Neural progenitor cell (in vitro differentiated cells): ENCODE results near the gene PLXNA4. TPM values are rescaled to one million over a fixed set of nuclear protein-coding genes. Genes with fewer than 3 reads are reported as not detected.

Experiments used
- DNase-seq: peaks from one replicate; pipeline ENCODE4 v3.0.0-alpha.2; 2016; ENCODE audit warnings: low spot score
- H2AFZ ChIP-seq: fragments of 200-600 bp; sonication (generic); replicated peaks from 2 replicates; pipeline ENCODE4 v1.6.1; 2016; ENCODE audit warnings: antibody characterized with exemption
- H3F3A ChIP-seq: fragments of 200-600 bp; sonication (generic); 2 replicates; pipeline ENCODE4 v1.6.1; 2016; ENCODE audit warnings: antibody characterized with exemption, low read depth
- H3K27ac ChIP-seq: fragments of 200-600 bp; sonication (generic); 2 replicates; pipeline ENCODE4 v1.5.1; 2016; ENCODE audit warnings: mild to moderate bottlenecking
- H3K27me3 ChIP-seq: fragments of 200-600 bp; sonication (generic); 2 replicates; pipeline ENCODE4 v1.6.1; 2016; ENCODE audit warnings: mild to moderate bottlenecking, moderate library complexity
- H3K36me3 ChIP-seq: fragments of 200-600 bp; sonication (generic); 2 replicates; pipeline ENCODE4 v1.5.1; 2016
- H3K4me1 ChIP-seq: fragments of 200-600 bp; sonication (generic); 2 replicates; pipeline ENCODE4 v1.6.1; 2016; ENCODE audit warnings: mixed run types
- H3K4me2 ChIP-seq: fragments of 200-600 bp; sonication (generic); 2 replicates; pipeline ENCODE4 v1.6.1; 2016
- H3K4me3 ChIP-seq: fragments of 200-600 bp; sonication (generic); 2 replicates; pipeline ENCODE4 v1.5.1; 2016
- H3K79me2 ChIP-seq: fragments of 200-600 bp; sonication (generic); 2 replicates; pipeline ENCODE4 v1.6.1; 2016; ENCODE audit warnings: low read depth
- H3K9ac ChIP-seq: fragments of 200-600 bp; sonication (generic); 2 replicates; pipeline ENCODE4 v1.6.1; 2016
- H3K9me3 ChIP-seq: fragments of 200-600 bp; sonication (generic); 2 replicates; pipeline ENCODE4 v1.5.1; 2016; ENCODE audit warnings: low read depth
- H4K20me1 ChIP-seq: fragments of 200-600 bp; sonication (generic); 2 replicates; pipeline ENCODE4 v1.6.1; 2016; ENCODE audit warnings: low read depth
- H3K27ac Mint-ChIP-seq: 3 replicates; pipeline ENCODE4 v1.8.0; 2021; ENCODE audit warnings: mixed read lengths
- H3K27me3 Mint-ChIP-seq: 2 replicates; pipeline ENCODE4 v1.8.0; 2022; ENCODE audit warnings: low read depth, mild to moderate bottlenecking, inconsistent platforms, moderate library complexity, mixed read lengths; ENCODE audit not compliant: insufficient read depth
- H3K36me3 Mint-ChIP-seq: 3 replicates; pipeline ENCODE4 v1.8.0; 2021; ENCODE audit warnings: mixed read lengths
- H3K4me1 Mint-ChIP-seq: 3 replicates; pipeline ENCODE4 v1.8.0; 2021; ENCODE audit warnings: mixed read lengths
- H3K4me3 Mint-ChIP-seq: 3 replicates; pipeline ENCODE4 v1.8.0; 2021; ENCODE audit warnings: mild to moderate bottlenecking, moderate library complexity, mixed read lengths
- H3K9me3 Mint-ChIP-seq: 3 replicates; pipeline ENCODE4 v1.8.0; 2020; ENCODE audit warnings: mixed read lengths
- EZH2 ChIP-seq: fragments of 200-600 bp; sonication (generic); IDR thresholded peaks from 2 replicates; pipeline ENCODE4 v1.6.1; 2017; ENCODE audit warnings: antibody characterized with exemption, mild to moderate bottlenecking, moderate library complexity
- EZH2phosphoT487 ChIP-seq: fragments of 200-600 bp; sonication (generic); IDR thresholded peaks from 2 replicates; pipeline ENCODE4 v1.6.1; 2017; ENCODE audit warnings: antibody characterized with exemption
- total RNA-seq: library from RNA; depleted of rRNA; stranded (reverse); fragments of >200 nt; gene quantifications from 2 replicates; pipeline ENCODE4 v1.2.3, GENCODE V29; 2015; ENCODE audit warnings: low replicate concordance
- TF ChIP-seq, protein P1 (sequence below): fragments of 200-600 bp; sonication (generic); IDR thresholded peaks from 2 replicates; pipeline ENCODE4 v1.5.1; 2017; ENCODE audit warnings: antibody characterized with exemption, mild to moderate bottlenecking

The PLXNA4 gene
- total RNA-seq, 1 donor from 2014 or later: 0.49 TPM

- Histone ChIP-seq H3K27ac (peak overlapping the region; percentile 50), H3K9ac (no peak overlapping the region), H3K4me1 (peaks cover 54% of the 10 kb centered on the region), H3K4me2 (peak overlapping the region; percentile 71), H3K36me3 (no peaks in the 10 kb centered on the region), H3K4me3 (no peak overlapping the region), H3K27me3 (peaks cover 21% of the 10 kb centered on the region), H2AFZ (no peak overlapping the region), H3K9me3 (no peaks in the 10 kb centered on the region), H4K20me1 (no peaks in the 10 kb centered on the region), H3K79me2 (no peaks in the 10 kb centered on the region), H3F3A (peaks cover 55% of the 10 kb centered on the region)
- peaks cover 10% of the 10 kb centered on the region for H3K4me1 Mint-ChIP-seq
- peaks cover 4% of the 10 kb centered on the region for H3K27me3 Mint-ChIP-seq
- no peak overlapping the region for H3K27ac Mint-ChIP-seq
- no peak overlapping the region for H3K4me3 Mint-ChIP-seq
- peaks cover 2% of the 10 kb centered on the region for H3K9me3 Mint-ChIP-seq
- no peaks in the 10 kb centered on the region for H3K36me3 Mint-ChIP-seq
- TF ChIP-seq EZH2 (no peak), EZH2phosphoT487 (no peak)
- TF ChIP-seq, protein P1, sequence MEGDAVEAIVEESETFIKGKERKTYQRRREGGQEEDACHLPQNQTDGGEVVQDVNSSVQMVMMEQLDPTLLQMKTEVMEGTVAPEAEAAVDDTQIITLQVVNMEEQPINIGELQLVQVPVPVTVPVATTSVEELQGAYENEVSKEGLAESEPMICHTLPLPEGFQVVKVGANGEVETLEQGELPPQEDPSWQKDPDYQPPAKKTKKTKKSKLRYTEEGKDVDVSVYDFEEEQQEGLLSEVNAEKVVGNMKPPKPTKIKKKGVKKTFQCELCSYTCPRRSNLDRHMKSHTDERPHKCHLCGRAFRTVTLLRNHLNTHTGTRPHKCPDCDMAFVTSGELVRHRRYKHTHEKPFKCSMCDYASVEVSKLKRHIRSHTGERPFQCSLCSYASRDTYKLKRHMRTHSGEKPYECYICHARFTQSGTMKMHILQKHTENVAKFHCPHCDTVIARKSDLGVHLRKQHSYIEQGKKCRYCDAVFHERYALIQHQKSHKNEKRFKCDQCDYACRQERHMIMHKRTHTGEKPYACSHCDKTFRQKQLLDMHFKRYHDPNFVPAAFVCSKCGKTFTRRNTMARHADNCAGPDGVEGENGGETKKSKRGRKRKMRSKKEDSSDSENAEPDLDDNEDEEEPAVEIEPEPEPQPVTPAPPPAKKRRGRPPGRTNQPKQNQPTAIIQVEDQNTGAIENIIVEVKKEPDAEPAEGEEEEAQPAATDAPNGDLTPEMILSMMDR: no peak
- DNase-seq: no peak
Measured at GRCh38 chr7:132544025-132544424, 32.2 kb downstream of the PLXNA4 start.

DNA sequence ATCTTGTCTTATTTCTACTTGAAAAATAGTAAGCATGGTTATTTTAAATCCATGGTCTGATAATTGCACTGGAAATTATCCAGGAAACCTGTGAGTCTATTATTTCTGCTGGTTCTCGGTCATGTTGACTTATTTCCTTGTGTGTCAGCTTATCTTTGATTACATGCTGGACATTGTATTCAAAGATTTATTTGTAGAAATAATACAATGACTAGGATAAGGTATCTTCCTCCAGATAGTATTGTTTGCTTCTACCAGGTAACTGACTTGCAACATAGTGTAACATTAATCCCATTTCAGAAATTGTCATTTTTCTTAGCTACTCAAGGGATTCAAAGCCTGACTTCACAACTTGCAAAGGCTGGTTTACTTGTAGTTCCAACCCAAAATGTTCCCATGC, 33.4 kb downstream of the PLXNA4 start:
- H3K9me3 Mint-ChIP-seq: peaks cover 2% of the 10 kb centered on the region
- H3K9me3 ChIP-seq: no peaks in the 10 kb centered on the region
- H3K36me3 ChIP-seq: no peaks in the 10 kb centered on the region
- no peak overlapping the region for H3K4me2 ChIP-seq
- no peak overlapping the region for H3K4me3 Mint-ChIP-seq
- H4K20me1 ChIP-seq: no peaks in the 10 kb centered on the region
- no peaks in the 10 kb centered on the region for H3K79me2 ChIP-seq
- H3K4me1 Mint-ChIP-seq: peaks cover 12% of the 10 kb centered on the region
- no peak for DNase-seq
- no peaks in the 10 kb centered on the region for H3K36me3 Mint-ChIP-seq
- peaks cover 44% of the 10 kb centered on the region for H3F3A ChIP-seq
- TF ChIP-seq EZH2 (no peak), EZH2phosphoT487 (no peak)
- TF ChIP-seq, protein P1: no peak
- peaks cover 21% of the 10 kb centered on the region for H3K27me3 ChIP-seq
- peaks cover 6% of the 10 kb centered on the region for H3K27me3 Mint-ChIP-seq
- H3K27ac Mint-ChIP-seq: no peak overlapping the region
- no peak overlapping the region for H3K4me3 ChIP-seq
- H3K27ac ChIP-seq: no peak overlapping the region
- no peak overlapping the region for H3K9ac ChIP-seq
- H2AFZ ChIP-seq: no peak overlapping the region
- peaks cover 52% of the 10 kb centered on the region for H3K4me1 ChIP-seq

DNA sequence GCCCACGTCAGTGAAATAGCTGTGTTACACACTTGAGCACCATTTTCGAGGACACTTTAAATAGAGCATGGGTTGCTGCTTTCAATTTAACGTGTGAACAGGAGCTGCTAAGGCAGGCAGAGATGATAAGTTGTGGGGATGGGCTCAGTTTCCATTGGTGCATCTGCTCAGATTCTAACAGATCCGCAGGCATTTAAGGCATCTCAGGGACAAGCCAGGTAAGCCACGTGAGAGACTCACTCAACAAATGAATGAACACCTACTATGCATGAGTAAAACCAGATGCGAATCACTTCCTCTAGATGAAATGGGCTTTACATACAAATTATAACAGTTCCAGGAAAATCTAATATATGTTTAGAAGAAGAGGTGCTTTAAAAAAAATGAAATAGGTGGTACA, 34.6 kb downstream of the PLXNA4 start:
- H3K36me3 Mint-ChIP-seq: no peaks in the 10 kb centered on the region
- Histone ChIP-seq H3K4me2 (no peak overlapping the region), H3K27me3 (peaks cover 21% of the 10 kb centered on the region), H3K4me1 (peaks cover 52% of the 10 kb centered on the region), H3K36me3 (no peaks in the 10 kb centered on the region), H3K9me3 (no peaks in the 10 kb centered on the region), H2AFZ (no peak overlapping the region), H3K27ac (no peak overlapping the region), H3K79me2 (no peaks in the 10 kb centered on the region), H4K20me1 (no peaks in the 10 kb centered on the region), H3K4me3 (no peak overlapping the region), H3F3A (peaks cover 38% of the 10 kb centered on the region), H3K9ac (no peak overlapping the region)
- no peak for DNase-seq
- H3K4me3 Mint-ChIP-seq: no peak overlapping the region
- H3K4me1 Mint-ChIP-seq: peaks cover 20% of the 10 kb centered on the region
- H3K27ac Mint-ChIP-seq: no peak overlapping the region
- H3K9me3 Mint-ChIP-seq: peaks cover 2% of the 10 kb centered on the region
- H3K27me3 Mint-ChIP-seq: peaks cover 8% of the 10 kb centered on the region
- TF ChIP-seq EZH2phosphoT487: no peak
- TF ChIP-seq EZH2: no peak
- TF ChIP-seq, protein P1: no peak
